Progenitor cell of endocrine pancreas (in vitro differentiated cells): ENCODE results near the gene LRCH3. TPM values are rescaled to one million over a fixed set of nuclear protein-coding genes. Genes with fewer than 3 reads are reported as not detected.

Experiments
- DNase-seq: peaks from one replicate; pipeline ENCODE4 v3.0.0; 2021; ENCODE audit warnings: low spot score; ENCODE audit not compliant: unreplicated experiment
- H3K27ac Mint-ChIP-seq: 2 replicates; pipeline ENCODE4 v1.8.0; 2021; ENCODE audit warnings: mild to moderate bottlenecking, moderate library complexity, mixed read lengths
- H3K27me3 Mint-ChIP-seq: 2 replicates; pipeline ENCODE4 v1.8.0; 2021; ENCODE audit warnings: mixed read lengths
- H3K36me3 Mint-ChIP-seq: 2 replicates; pipeline ENCODE4 v1.8.0; 2022; ENCODE audit warnings: mixed read lengths; ENCODE audit not compliant: insufficient read depth
- H3K4me1 Mint-ChIP-seq: 2 replicates; pipeline ENCODE4 v1.8.0; 2021; ENCODE audit warnings: low read depth, mixed read lengths
- H3K4me3 Mint-ChIP-seq: 2 replicates; pipeline ENCODE4 v1.8.0; 2021; ENCODE audit warnings: low read depth, mild to moderate bottlenecking, moderate library complexity, mixed read lengths
- H3K9me3 Mint-ChIP-seq: 2 replicates; pipeline ENCODE4 v1.8.0; 2021; ENCODE audit warnings: low read depth, mixed read lengths
- long read RNA-seq: library from polyadenylated mRNA; unstranded; transcript quantifications from one replicate; pipeline ENCODE4 v2.0.0, GENCODE V29; 2020
- total RNA-seq: library from RNA; stranded (reverse); gene quantifications from 2 replicates; pipeline ENCODE4 v1.2.1, GENCODE V29; 2021
- TF ChIP-seq, protein P1 (sequence below): fragments of 200-600 bp; sonication (generic); IDR thresholded peaks from one replicate; pipeline ENCODE4 v1.5.0; 2021; ENCODE audit warnings: antibody characterized with exemption, mild to moderate bottlenecking; ENCODE audit not compliant: unreplicated experiment

The LRCH3 gene
- total RNA-seq, result 73.3 and 84.3 TPM in 2 replicates
- long read RNA-seq, full-length matches to known transcripts, result 18 of 87 reads
- long read RNA-seq, partial matches to known transcripts, result 24 of 87 reads
- long read RNA-seq, other reads (novel, unspliced or antisense), result 45 of 87 reads

DNA sequence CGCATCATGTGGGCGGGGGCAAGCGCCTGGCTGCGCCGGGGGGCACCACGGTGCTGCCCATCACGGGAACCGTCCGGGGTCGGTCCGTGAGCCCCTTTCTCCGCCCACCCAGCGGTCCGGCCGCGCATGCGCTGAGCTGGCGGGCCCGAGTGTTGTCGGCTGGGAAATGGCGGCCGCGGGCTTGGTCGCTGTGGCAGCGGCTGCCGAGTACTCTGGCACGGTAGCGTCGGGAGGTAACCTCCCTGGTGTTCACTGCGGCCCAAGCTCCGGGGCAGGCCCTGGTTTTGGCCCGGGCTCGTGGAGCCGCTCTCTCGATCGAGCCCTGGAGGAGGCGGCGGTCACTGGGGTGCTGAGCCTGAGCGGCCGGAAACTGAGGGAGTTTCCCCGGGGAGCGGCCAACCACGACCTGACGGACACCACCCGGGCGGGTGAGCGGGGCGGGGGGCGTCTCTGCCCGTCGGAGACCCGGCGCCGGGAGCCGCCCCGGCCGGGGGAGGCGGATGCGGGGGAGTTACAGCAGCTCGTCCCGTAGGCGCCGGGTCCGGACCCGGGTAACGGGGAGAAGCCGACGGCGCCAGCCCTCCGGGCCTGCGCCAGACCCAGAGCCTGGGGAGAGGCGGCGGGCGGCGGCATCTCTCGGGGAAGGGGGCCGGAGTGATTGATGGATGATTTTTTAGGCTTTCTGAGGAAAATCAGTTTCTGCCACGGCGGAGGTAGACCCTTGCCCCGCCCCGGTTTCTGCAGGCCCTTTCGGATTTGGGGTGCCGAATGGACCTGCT, at the start of gene LRCH3:
TSS of gene LRCH3 (plus strand) at position 142 of the 779 bp plus-strand sequence. CDS start at position 167, 25 bp downstream.
- Mint-ChIP-seq H3K27me3 (no peaks in the 10 kb centered on the region), H3K4me1 (peaks cover 17% of the 10 kb centered on the region), H3K9me3 (no peaks in the 10 kb centered on the region), H3K4me3 (peak within 1 kb of the TSS; percentile 97), H3K36me3 (peaks cover 1% of the 10 kb centered on the region), H3K27ac (peak within 1 kb of the TSS; percentile 97)
- TF ChIP-seq, protein P1, sequence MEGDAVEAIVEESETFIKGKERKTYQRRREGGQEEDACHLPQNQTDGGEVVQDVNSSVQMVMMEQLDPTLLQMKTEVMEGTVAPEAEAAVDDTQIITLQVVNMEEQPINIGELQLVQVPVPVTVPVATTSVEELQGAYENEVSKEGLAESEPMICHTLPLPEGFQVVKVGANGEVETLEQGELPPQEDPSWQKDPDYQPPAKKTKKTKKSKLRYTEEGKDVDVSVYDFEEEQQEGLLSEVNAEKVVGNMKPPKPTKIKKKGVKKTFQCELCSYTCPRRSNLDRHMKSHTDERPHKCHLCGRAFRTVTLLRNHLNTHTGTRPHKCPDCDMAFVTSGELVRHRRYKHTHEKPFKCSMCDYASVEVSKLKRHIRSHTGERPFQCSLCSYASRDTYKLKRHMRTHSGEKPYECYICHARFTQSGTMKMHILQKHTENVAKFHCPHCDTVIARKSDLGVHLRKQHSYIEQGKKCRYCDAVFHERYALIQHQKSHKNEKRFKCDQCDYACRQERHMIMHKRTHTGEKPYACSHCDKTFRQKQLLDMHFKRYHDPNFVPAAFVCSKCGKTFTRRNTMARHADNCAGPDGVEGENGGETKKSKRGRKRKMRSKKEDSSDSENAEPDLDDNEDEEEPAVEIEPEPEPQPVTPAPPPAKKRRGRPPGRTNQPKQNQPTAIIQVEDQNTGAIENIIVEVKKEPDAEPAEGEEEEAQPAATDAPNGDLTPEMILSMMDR, result no peak
- DNase-seq, result peak; percentile 89

DNA sequence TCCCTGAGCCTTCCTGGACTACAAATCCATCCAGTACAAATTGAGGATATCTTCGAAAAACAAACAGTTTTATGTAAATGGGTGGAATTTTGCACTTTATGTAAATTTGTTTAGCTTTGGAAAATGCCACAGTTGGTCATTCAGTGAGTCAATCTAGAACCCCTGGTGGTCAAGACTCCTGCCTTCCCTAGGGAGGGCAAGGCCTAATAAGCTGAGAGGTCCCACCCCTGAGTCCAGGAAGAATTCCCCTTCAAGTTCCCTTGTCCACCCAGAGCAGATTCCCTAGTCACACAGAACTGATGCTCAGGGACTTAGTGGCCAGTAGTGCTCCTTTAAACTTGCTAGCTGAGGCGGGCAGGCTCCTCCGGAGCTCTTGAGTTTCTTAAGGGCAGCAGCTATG, 48.3 kb upstream of the LRCH3 start:
- Mint-ChIP-seq H3K36me3 (no peaks in the 10 kb centered on the region), H3K4me1 (no peaks in the 10 kb centered on the region), H3K9me3 (no peaks in the 10 kb centered on the region)

DNA sequence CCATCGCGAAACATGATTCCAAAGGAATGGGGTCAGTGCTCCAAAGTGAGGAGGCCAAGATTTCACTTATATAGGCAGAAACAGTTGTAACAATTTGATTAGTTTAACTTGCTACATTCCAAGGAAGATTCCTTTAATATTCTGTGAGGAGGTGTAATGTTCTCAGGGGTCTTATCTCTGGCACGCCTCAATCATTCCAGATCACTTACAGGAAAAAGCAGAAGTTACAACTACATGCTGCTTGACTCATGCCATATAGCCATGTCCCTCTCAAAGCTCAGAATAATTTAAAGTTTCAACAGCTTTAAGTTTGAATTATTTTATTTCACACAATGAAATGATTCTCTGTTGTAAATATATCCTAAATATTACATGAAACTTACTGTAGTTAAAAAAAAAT, 44.8 kb upstream of the LRCH3 start:
- peaks cover 6% of the 10 kb centered on the region for H3K27me3 Mint-ChIP-seq
- TF ChIP-seq, protein P1, result no peak
- H3K36me3 Mint-ChIP-seq, result no peaks in the 10 kb centered on the region
- H3K4me1 Mint-ChIP-seq, result peaks cover 8% of the 10 kb centered on the region
- no peak overlapping the region for H3K4me3 Mint-ChIP-seq
- no peaks in the 10 kb centered on the region for H3K9me3 Mint-ChIP-seq
- no peak overlapping the region for H3K27ac Mint-ChIP-seq
- no peak for DNase-seq

More for the DNA sequence above, 48.3 kb upstream of the LRCH3 start:
- Mint-ChIP-seq H3K27me3 (peaks cover 2% of the 10 kb centered on the region), H3K4me3 (no peak overlapping the region), H3K27ac (no peak overlapping the region)
- no peak for DNase-seq
- TF ChIP-seq, protein P1, result no peak

DNA sequence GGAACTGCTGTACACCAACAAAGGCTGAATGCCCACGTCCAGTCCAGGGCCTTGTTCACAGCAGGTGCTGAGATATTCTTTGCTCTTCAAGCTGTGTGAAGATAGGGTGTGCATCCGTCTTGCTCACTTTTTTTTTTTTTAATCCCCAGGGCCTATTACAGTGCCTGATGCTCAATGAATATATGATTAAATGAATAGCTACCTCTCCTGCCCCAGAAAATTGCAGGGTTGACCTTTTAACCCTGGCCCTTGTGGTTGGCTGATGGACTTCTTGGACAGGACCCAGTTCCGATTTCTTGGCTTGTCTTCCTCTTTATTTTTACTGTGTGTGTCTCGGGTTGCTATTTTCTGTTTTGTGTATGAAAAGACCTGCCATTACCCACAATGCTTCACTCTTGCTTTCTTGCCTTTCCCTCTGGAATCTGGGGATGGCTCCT, 44.2 kb upstream of the LRCH3 start:
- Mint-ChIP-seq H3K27ac (peak overlapping the region; percentile 12), H3K4me1 (peaks cover 9% of the 10 kb centered on the region), H3K9me3 (no peaks in the 10 kb centered on the region)

DNA sequence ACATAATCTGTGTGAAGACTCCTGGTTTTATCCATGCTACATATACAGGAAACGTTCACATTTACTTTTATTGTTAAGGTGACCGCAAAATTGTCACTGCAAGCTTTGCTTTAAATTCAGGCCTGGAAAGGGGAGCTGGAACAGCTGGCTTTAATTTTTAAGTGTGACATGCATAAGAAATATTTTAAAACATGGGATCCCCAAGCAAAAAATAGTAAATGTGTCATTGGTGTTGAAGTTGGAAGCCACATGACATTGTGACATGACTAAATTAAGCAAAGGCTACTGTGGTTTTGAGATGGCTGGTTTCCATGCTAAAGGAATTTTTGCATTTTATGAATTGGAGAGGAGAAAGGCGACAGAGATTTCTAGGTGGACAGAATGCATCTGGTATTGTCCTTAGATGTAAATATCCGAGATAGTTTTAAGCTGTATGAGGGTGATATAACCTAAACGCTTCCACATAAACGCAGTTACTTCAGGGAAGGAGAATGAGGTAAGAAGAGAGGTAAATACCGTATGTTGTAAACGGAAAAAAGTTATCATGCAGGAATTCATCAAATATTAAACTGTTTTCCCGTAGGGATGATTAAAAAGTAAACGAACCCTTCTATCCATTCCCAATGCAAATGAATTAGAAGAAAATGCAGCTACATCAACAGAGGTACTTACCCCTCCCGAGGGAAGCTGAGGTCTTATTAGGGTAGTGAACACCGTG, 42.3 kb upstream of the LRCH3 start:
- TF ChIP-seq, protein P1, result no peak
- H3K27ac Mint-ChIP-seq, result peak overlapping the region; percentile 95
- no peaks in the 10 kb centered on the region for H3K9me3 Mint-ChIP-seq
- peaks cover 6% of the 10 kb centered on the region for H3K27me3 Mint-ChIP-seq
- no peaks in the 10 kb centered on the region for H3K36me3 Mint-ChIP-seq
- peaks cover 13% of the 10 kb centered on the region for H3K4me1 Mint-ChIP-seq
- peak overlapping the region; percentile 91 for H3K4me3 Mint-ChIP-seq
- no peak for DNase-seq

More for the DNA sequence above, 44.2 kb upstream of the LRCH3 start:
- no peak for DNase-seq
- H3K4me3 Mint-ChIP-seq, result peak overlapping the region; percentile 46
- TF ChIP-seq, protein P1, result no peak
- no peaks in the 10 kb centered on the region for H3K36me3 Mint-ChIP-seq
- peaks cover 6% of the 10 kb centered on the region for H3K27me3 Mint-ChIP-seq
